GDM1 (cell line): ENCODE measurements around the gene FRY.

ENCODE experiments used
- DNase-seq: peaks from one replicate; lab custom pipeline; 2025; lab: John Stamatoyannopoulos, UW

FRY gene

DNA sequence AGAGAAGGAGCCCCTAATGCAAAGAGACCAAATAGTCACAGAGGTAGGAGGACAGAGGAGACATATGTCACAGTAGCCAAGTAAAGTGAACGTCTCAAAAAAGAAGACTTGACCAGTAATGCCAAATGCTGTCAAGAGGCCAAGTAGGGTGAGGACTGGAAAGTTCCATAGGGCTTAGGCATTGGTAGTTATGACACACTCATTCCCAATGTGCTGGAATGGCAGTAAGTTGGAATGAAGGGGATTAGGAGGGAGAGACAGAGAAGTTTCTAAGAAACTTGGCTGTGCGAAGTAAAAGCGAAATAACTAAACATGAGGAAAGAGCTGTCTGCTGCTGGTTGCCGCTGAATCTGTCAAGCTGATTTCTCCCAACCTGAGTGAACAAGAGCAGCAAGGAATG, 14.9 kb upstream of the FRY start:
- DNase-seq = no peak

DNA sequence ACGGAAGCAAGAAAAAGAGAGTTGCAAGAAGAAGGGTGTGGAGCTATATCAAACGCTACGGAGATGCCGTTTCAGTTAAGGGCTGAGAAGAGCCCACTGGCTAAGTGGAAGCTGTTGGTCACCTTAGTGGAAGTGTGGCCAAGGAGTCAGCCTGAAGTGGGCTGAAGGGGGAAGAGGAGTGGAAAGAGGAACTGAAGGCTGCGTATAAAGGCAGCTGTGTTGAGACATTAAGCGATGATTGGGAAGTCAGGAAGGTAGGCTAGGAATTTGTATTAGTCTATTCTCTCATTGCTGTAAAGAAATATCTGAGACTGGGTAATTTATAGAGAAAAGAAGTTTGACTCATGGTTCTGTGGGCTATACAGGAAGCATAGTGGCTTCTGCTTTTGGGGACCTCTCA, 14.1 kb upstream of the FRY start:
- no peak for DNase-seq

DNA sequence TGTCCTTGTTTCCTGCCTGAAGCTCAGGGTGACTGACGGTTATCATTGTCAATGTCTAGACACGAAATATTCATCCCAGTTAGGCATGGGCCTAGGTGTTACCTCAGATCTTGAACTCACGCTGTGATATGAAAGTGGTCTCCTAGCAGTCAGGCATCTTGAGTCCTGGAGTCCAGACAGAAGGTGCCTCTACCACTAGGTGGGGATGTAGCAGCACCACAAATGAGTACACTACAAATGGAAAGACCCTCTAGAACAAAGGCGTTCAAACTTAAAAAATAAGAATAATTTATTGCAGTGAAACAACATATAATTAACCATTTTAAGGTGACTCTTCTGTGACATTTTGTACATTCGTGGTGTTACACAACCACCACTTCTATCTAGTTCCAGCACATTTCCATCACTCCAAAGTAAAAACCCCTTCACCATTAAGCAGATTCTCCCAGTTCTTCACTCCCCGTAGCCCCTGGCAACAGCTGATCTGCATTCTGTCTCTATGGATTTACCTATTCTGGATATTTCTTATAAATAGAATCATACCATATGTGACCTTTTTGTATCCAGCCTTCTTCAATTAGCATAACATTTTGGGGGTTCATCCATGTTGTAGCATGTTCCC, 11.9 kb upstream of the FRY start:
- DNase-seq = peak; percentile 73

DNA sequence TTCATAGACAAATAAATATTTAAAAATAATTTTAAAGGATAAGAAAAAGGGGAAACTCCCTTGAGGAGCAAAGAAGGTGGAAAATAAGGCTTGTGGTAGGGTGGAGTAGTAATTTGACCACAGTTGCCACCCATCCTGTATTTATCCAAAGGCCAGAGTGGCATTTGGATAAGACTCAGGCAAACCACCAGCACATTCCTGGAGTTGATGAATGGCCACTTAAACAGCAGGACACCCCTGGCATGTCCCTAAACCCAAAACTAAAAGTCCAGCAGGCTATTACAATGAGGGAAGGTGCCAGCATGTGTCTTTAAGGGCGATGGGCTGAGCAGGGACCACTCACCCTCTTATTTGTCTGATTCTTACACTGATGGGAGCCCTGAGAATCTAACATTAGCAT, 9.8 kb upstream of the FRY start:
- no peak for DNase-seq

DNA sequence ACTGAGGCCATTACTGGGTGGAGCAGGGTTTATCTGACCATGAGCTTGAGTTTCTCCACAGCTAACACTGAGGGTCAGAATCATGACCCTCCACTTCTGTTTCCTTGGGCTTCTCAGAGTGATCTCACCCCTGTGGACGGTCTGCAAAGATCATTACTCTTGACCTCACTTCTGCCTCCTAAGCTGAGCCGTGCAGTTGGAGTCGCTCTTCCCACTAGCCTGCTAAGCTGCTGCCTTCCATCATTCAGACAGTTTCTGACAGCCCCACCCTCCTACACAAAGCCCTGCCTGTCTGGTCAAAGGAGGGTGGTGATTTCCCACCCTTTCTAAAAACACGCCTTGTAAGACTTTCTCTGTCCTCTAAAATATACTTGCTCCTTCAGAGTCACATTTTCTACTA, 9.3 kb upstream of the FRY start:
- no peak for DNase-seq

DNA sequence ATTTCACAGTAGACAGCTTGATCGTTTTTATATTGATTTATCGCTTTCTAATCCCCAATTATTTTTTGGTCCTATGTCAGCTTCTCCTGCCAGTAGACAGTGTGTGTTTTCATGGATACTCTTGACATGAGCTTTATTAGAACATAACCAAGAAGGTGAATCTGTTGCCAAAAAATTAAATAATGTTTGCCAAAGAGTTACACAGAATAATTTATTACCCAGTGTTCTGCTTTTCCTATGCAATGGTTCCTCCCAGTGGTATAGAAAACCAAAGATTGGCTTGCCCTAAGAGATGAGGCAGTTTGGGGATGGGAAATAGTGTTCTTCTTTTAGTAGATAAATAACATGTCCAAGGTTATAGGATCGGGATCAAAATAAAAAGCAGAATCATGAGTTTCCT, 8.5 kb upstream of the FRY start:
- DNase-seq = no peak

DNA sequence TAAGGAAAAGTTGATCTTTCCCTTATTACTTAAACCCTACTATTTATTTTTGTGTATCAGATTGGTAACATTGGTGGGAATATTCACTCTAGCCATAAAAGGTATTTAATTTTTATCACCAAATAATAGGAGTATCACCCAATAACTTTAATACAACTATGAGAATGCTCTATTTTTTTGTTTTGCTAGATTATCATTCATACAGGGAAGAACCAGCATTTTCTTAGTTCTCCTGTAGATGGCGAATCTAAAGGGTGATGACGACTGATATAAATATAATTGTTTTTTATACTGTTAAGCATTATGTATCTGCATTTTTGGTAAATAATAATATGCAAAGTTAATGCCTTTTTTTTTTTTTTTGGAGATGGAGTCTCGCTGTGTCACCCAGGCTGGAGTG, 7.9 kb upstream of the FRY start:
- DNase-seq = no peak

DNA sequence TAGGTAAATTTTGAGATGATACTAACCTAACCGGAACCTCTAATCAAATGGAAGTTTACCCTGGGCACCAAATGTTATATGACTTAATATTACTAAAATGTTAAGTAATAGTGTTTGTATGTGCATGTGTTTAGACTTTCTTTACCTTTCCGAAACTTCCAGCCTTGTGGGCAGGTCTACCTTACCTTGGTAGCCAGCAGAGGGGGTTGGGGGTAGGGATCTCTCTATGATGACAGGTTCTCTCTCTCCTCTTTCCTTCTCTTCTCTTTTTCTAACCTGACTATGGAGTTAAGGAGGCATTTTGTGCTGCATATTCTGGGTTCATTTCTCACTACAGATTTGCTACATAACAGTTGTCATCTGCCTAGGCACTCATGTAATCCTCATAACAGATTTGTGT, 6.8 kb upstream of the FRY start:
- DNase-seq = no peak

DNA sequence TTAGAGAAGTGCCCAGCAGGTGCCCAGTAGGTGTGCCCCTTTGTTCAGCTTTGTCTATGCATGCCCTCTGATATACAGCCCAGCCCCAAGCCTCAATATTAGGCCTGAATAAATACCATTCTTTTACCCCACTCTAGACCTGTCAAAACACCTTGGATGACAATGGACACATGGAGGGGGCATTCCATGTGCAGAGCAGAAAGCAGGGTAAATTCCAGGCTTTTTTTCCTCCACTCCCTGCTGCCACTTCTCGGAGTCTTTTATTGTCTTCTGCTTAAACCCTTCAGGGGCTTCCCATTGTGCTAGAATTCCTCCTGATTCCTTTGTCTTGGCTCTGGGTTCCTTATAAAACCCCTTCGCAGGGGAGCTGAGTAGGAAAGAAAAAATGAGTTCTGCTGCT, 5.8 kb upstream of the FRY start:
- no peak for DNase-seq

DNA sequence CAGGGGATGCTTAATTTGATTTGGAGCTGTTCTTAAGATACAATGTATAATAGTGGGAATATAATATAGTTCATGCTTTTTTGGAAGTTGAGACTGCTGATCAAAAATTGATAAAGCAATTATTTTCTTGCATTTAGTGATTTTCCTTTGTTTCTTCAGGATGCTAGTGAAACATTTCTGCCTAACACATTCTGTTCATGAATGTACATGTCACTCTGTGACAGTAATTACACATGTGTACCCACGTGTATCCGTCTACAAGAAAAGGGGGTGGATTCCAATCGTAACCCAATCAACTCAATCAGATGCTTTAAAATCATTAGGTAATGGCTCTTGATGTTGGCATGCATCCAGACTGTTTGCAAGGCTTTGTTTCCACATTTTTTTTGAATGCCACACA, 5.0 kb upstream of the FRY start:
- DNase-seq = no peak

DNA sequence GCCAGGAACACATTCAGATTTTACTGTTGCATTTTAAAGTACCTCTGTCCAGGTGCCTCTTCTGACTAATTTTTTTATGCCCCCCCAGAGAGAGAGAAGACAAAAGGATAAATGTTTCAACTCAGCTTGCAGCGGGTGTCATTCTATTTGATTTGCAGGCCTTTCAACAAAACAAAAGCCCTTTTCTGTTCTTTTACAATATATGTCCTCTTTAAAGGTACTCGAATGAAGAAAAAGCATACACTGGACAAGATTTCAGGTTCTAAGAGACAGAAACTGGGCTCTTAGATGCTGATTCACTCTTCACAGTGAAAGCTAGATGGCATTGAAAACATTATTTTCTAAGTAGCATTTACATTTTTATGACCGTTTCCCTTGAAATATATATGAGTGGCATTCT, 2.9 kb upstream of the FRY start:
- DNase-seq = no peak

DNA sequence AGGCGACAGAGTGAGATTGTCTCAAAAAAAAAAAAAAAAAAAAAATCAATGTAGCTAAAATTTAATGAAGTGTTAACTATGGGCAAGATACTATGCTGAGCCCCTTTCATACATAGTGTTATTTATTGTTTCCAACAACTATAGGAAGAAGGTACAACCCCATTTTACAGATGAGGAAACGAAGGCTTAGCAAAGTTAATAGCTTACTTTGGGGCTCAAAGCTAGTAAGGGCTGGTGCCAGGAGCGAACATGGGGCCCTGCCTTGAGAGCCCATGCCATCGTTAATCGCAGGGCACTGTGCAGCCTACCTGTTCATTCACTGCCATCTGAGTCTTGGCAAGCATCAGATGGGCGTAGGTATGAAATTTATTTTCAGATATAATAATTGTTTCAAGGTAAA, 1.9 kb upstream of the FRY start:
- DNase-seq = no peak

DNA sequence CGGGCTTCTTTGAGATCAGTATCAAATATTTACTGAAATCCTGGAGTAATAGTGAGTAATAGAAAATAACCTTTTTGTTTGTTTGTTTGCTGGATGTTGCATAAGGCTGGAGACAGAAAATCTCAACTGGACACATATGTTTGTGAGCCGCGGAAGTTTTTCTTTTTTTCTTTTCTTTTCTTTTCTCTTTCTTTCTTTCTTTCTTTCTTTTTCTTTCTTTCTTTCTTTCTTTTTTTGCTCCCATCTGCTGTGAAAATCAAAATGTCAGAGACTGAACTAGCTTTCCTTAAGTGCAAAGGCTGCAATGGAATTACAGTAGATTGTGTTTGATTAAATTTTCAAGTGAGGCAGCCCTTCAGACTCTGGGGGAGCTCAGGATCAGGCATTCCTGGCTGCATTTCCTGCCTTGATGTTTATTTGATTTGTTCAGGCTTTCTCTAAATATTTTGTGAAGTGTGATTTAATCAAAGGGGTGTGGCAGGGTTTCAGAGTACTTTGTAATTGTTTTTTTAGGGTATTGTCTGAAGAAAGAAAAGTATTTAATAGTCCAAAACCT, 319 bp downstream of the FRY start:
- no peak for DNase-seq

DNA sequence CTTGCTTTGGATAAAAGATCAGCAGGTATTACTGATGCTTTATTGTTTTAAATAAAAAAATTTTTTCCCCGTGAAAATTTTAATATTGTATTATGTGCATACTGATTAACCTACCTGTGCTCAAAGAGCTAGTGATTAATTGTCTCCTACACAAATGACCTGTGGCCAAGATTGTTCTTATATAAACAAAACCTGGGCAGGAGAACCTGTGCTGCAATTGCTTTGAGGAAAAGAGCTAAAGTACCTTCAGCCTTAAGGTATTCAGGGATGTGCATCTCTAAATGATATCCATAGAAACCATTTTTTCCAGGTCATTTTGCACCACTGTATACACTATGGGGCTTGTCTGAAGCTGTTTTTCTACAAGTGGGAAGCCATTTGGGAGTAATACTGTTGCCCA, 1.2 kb downstream of the FRY start:
- DNase-seq = no peak

DNA sequence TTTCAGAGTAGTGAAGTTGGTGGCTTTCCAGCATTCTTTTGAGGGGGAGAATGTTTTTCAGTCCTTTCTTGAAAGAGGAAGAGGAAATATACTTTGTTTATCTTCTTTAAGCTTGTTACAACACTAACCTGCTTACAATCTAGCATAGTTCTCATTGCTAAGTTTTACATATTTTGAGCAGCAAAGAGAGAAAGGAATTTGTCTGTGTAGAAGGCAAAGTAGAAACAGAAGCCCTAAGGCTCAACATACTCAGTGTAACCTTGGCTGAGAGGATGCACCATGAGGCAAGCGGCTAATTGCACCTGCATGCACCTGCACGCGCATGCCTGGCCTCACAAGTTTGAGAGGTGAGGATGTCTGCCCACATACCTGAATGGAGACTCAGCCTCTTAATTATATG, 2.2 kb downstream of the FRY start:
- DNase-seq = no peak

DNA sequence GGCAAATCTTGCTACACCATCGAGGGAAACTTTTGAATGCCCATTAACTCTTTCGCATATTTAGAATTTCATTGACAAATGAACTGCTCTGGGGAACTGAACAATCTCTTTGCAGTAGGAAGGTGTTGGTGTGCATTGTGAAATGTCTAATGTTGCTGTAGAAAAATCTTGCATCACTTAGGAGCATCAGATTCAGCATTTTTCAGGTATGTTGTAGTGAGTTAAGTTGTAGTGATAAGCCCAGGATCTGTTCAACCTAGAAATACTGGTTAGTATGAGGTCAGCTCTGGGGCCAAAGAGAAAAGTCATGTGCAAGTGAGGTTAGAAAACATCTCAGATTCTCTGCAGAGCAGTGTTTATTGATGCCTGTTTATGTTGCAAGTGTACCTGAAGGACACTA, 4.1 kb downstream of the FRY start:
- DNase-seq = no peak

DNA sequence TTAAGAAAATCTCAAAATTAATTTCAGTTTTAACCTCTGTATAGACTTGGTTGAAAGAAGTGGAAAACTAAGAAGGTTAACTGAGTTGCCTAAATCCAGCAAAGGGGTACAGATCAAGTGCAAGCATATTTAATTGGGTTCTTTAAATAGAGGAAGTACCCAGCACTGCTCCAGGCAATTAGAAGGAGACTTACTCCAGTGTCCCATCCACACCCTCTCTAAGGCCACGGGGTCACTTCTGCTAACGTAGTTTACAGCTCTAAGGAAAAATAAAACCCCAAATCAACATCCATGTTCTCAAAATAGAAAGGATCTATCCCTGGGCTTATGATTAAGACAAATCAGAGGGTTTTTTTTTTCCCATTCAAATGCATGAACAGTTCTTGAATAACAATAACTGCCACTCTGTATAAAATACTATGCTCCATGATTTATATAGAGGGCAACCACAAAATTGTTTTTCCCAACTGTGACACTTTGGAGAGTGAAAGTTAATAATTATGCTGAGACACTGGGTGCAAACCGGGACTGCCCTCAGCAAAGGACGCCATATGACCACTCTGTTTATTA, 4.6 kb downstream of the FRY start:
- DNase-seq = no peak

DNA sequence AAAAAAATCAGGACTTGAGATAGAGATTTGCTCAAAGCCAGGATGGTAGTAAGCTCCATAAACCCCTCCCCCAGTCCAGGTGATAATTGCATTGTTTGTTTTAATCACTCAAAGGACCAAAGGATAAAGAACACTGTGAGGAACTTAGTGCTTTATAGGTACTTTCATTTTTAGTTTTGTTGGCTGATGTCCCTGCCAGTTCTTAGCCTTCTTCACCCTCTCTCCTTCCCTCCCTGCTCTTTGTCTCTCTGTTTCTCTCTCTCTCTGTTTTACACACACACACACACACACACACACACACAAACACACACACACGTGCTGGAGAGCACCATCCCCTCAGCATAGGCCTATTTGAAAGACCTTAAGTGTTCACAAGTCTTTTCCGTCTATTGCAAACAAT, 5.2 kb downstream of the FRY start:
- no peak for DNase-seq

DNA sequence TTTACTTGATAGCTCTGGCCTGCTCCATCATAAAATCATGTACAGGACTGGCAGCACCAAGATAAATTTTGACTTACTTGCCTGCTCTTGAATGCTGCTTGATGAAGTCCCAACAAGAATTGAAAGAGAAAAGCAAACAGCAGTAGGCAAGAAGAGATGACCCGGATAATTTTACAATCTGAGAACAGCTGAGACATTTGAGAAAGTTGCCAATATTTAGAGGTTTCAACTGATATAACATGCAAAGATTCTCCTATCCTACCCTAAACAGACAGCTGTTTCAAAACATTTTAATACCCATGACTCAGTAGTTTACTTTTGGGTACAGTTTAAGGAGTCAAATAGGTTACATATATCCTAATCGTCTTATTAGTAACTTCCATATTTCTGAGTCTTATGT, 5.9 kb downstream of the FRY start:
- no peak for DNase-seq

DNA sequence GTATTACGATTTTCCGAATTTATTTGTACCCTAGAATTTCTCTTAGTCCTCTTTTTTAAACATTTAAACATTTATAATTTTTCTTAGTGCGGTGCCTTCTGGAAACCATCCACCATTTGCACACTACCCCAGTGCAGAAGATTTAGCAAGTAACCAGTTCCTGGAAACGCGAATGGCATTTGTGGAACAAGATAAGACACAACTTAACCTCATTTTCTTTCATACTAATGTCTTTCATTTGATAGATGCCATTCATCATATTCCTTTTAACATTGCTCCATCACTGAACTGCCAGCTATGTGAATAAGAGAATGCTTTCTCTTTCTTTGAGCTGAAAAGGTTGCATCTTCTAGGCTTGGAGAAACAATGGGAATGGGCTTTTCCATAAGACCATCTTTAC, 6.8 kb downstream of the FRY start:
- no peak for DNase-seq

DNA sequence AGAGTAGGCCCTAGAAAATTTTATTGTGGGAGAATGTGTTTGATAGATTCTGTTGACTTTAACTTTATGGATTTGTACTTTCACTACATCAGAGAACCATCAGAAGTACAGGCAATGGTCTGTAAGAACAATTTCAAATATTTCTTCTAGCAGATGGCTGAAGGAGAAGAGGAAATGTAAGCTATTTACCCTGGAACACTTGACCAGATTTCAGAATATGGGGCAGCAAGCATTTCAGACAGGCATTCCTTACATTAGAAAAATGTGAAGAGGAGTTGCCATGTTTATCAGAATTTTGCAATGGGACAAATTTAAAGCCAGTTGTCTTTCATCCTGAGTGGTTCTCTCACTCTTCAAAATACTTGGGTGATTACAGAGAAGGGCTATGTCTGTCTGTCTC, 7.5 kb downstream of the FRY start:
- no peak for DNase-seq

DNA sequence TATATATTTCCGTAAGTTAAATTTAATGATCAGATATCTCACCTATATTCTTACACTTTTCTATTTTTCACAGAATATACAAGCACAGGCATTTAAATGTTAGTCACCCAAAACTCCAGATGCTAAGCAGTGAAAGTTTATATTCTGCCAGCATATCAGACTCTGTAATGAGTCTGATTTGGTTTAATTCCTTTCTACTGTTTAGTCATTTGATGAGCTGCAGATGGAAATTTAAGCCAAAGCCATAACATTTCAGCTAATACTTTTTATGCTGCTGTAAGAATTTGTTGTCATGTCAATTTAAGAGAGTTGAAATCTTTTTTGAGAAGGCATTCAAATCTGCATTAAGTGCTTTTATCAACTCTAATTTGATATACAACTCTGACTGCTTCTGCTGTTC, 8.0 kb downstream of the FRY start:
- DNase-seq = no peak

DNA sequence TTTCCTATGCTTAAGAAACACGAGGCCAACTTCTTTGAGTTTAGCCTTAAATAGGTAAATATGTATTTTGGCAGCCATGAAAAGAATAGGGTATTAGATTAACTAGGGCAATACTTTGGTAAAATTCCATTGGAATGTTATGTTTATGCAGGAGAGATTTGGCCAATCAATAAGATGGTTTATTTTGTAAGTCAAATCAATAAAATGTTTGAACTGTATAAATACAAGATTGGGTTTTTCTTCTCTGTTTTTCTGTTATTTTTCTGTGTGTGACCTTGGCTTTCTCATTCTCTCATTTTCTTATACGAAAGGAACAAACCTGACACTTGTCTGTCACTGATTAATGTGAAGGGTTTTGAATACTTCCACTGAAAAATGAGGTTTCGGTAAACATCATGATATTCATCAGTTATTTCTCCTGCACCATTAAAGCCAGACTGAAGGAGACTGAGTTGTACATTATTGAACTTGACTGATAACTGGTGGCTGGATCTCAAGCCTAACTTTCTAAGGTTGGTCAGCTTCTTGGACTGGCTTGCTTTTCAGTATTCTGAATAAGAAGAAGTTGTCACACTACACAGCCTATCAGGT, 8.6 kb downstream of the FRY start:
- DNase-seq = no peak

DNA sequence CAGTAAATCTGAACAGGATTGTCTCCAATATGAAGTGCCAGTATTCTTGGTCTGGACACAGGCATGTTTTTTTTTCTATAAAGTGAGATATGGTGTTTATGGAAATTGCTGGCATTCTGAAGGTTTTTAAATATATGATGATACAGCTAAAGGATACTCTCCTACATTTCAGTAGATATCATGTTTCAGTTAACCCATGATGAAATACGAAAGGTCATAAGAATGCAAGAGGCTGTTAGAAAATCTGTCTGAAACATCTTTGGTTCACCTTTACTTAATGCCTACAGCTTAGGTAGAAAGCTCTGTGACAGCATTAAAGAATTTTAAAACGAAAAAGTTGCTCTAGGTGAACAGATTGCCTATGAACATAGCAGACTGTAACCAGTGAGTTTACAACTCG, 9.1 kb downstream of the FRY start:
- no peak for DNase-seq
